ENCODE measurements around the gene SPRR1A.

The SPRR1A gene, protein sequence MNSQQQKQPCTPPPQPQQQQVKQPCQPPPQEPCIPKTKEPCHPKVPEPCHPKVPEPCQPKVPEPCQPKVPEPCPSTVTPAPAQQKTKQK

DNA sequence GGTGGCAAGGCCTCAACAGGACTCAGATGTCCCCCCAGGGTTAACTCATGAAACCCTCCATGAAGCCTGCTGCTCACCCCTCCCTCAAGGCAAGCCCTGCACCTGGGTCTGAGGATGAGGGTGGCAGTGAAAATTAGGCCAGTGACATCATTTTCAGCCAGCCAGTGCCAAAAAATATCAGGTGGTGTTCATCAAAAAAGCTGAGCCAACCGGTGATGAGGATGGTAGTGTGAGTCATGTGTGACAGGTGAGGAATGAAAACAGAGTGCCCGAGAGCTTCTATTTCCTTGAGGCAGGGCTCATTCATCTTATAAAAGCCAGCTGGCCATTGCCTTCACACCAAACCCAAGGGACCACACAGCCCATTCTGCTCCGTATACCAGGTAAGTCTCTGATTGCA, at the start of gene SPRR1A:
TSS of gene SPRR1A (plus strand) at position 339 of the 400 bp plus-strand sequence. CDS start 1,150 bp downstream, outside the sequence.
- no peak for DNase-seq (ENCODE audit: low read depth in 2 of 2)

DNA sequence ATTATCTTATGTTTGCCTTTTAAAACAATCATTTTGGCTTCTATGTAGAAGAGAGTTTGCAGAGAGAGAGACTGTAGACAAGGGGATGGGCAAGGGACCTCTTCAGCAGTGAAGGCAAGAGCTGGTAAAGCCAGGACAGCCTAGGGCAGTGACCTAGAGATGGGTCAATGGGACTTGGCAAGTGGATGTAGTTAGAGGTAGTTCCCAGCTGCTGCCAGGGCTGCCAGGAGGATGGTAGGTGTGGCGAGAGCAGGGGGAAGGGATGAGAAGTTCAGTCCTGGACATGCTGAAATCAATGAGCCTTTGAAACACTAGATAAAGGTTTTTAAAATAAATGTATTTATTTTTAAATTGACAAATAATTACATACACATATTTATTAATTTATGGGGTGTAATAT, 43.3 kb upstream of the SPRR1A start:
- DNase-seq (ENCODE audit: low read depth in 2 of 2) = no peak

DNA sequence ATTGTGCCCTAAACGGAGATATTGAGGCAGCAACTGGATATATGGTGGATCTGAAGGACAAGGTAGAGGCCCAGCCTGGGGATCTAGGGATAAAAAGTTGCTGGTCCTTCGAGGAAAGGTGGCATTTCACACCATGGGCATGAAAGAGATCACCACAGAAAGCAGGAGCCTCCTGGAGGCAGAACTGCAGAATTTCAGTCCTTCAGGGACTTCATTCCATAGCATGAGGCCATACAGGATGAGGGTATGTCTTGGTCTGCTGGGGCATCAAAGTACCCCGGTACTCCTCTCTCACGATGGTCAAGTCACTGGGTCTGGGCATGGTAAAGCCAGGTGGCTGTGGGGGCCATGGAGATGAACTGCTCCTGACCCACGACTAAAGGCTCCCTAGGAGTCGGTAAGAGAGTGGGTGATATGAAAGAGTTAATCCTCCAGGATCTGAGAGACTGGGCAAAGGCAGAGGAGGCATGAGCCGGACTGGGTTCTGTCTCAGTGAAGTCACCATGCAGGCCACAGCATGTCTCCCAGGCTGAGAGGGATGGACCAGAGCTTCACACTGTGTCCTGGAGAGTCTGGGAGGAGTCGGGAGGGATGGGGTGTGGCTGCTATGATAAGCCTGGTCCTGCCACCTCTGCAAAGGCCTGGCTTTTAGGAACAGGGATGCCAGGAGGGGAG, 42.7 kb upstream of the SPRR1A start:
- DNase-seq (ENCODE audit: low read depth in 2 of 2) = no peak

DNA sequence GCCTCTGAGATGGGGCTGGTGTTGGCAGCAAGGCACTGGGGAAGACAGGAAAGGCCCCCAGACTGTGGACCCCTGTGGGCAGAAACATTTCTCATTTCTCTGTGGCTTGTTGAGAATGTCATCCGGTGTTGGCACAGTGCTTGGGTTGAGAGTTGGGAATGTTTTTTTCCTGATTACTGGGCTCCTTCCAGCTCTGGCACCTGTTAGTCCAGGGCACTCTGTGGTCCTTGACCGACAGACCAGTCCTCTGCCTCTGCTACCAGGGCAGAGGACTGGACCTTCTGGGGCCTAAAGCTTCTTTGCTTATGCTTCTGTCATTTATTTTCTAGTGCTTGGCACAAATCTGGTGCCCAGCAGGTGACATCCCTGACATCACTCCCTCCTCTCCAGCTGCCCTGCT, 41.7 kb upstream of the SPRR1A start:
- DNase-seq (ENCODE audit: low read depth in 2 of 2) = no peak

DNA sequence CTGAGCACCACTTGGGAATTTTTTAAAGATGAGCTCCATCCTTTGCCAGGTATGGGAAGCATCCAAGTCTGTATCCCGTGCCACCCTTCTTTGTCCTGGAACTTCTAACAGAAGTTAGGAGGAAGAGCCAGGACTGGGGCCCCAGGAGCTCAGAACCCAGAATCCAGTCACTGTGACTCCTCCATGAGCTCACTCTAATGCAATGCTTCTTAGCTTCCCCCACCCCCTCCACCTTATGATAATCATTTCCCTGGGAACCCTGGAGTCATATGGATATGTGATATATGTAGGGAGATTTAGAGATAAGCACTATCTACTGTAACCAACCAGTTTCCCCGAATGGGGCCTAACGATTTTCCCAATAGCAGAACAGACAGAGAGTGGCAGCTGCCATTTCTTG, 37.6 kb upstream of the SPRR1A start:
- DNase-seq (ENCODE audit: low read depth in 2 of 2) = no peak

DNA sequence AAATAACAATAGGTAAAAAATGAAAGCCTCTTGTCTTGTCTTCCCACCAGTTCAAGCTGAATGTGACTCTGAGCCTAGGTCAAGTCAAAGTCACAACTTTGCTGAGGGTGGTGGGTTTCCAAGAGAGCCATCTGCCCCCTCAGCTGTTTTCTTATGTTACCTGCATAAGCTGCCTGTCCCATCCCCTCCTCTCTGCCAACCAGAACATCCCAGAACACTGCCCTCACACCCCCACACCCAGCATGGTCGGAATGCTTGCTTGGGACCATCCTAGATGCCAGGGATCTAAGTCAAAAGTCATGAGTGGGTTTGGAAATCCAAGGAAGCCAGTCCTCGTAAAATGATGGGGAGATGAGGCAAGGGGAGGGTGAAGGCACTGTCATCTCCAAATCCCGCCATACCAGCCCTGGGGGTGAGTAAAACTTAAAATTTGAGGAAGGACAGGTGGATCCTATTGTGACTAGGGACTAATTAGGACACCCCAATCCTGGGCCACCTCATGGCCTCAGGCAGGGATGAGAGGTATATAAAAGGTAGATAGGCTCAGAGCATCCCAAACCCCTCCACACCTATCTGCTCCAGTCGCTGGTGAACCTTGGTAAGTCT, 37.1 kb upstream of the SPRR1A start, which contains the start of gene SPRR5:
TSS of gene SPRR5 (plus strand) at position 556 of the 606 bp plus-strand sequence. CDS start 1,349 bp downstream, outside the sequence.
- DNase-seq (ENCODE audit: low read depth in 2 of 2) = no peak

DNA sequence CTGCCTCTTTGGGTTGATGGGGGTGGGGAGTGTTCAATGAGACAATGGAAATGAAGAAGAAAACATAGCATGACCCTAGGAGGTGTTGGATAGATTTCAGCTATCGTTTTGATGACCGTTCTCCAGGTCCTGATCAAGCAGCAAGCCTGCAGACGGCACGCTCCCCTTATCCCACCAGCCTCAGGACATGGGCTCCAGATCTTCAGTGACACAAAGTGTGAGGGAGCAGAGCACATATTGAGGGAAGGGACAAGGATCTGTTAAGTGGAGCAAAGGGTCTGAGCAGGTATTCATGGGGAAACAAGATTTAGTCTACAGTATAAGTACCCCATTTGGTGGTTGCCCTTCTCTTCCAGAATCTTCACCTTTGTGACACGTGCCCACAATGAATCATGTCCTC, 32.2 kb upstream of the SPRR1A start:
- no peak for DNase-seq (ENCODE audit: low read depth in 2 of 2)

DNA sequence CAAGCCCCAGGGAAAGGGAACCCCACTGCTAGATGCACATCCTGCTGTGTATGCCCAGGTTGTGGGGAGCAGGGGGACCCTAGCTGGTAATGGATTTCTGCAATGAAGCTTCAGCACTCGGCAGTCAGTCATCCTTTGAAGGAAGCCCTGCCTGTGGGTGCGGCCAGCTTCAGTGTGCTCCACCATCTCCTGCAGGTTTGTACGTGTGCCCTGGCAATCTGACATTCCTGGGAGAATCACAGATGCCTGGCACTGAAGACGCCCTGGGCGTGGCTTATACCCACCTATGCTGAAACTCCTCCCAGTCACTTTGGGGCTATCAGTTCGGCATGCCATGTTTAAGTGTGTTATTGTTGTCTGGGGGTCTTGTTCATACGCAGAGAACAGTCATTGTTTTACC, 30.1 kb upstream of the SPRR1A start:
- DNase-seq (ENCODE audit: low read depth in 2 of 2) = no peak

DNA sequence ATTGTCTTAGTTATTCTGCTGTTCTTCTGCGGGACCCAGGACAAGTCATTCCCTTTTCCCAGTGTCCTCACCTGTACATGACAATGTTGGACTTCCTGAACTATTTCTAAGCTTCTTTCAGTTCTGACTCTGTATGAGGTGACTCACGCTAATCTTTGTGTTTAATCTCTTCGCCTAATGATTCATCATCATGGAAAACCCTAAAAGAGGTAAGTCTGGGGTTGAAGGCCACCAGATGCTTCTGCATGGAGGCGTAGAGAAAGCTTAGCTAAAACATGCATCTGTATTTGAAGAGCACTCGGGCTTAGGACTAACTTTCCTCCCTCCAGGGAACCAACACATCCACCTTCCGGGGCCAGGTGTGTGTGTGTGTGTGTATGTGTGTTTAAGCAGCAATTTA, 29.4 kb upstream of the SPRR1A start:
- DNase-seq (ENCODE audit: low read depth in 2 of 2) = no peak

DNA sequence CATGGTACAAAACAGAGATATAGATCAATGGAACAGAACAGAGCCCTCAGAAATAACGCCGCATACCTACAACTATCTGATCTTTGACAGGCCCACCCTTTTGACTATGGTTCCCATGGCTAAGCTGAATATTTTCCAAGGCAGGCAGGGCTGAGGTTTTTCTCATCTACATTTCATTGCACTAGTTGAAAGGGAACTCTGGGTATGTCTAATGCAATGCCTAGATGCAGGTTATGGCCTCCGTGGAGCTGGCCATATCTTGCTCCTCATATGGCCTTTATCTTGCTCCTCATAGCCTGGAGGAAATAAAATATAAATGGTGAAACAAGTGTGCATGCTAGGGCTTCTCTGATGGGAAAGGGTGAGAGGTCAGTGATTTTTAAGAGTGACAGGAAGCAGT, 26.3 kb upstream of the SPRR1A start:
- no peak for DNase-seq (ENCODE audit: low read depth in 2 of 2)

DNA sequence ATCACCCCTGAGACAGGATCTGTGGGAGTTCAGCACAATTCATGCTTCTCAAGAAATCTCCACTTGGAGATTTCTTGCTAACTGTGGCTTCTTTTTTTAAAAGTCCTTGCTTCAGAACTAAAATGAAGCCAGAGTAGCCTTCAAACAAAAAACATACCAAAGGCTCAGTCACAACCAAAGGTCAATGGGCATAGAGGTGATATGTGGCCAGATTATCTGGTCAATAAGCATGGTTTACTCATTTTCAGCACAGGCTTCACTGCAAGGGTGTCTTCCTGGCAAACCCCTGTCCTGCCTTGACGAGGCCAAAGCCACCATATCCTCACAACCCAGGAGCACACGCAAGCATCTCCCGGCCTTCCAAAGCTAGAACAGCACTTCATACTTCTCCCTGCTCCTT, 24.6 kb upstream of the SPRR1A start:
- no peak for DNase-seq (ENCODE audit: low read depth in 2 of 2)

DNA sequence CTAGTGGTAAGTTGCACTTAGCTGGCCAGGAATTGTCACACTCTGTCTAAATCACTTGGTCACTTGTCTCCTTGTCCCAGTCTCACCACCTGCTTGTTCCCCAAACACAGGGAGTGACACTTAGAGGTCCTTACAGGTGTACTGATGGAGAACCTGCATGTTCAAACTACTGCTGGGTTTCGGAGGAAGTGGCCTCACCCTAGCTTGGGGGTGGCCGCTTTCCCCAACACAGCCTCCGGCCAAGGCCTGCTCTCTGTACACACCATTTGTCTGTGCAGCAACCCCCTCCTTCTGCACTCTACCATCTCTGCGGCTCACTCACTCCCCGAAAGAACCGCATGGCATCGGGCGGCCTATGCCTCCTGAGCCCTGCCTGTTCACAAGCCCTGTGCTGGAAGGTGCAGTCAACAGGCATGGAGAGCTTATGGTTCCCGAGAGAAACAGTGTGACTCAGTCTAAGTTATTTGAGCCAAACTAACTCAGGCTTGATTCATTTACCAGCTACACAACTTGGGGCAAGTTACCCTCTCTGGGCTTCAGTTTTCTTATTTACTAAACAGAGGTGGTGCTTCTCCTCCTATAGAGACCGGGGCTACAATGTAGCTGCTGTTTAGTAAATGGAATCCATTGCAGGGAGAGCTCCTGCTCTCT, 24.0 kb upstream of the SPRR1A start:
- DNase-seq (ENCODE audit: low read depth in 2 of 2) = no peak

DNA sequence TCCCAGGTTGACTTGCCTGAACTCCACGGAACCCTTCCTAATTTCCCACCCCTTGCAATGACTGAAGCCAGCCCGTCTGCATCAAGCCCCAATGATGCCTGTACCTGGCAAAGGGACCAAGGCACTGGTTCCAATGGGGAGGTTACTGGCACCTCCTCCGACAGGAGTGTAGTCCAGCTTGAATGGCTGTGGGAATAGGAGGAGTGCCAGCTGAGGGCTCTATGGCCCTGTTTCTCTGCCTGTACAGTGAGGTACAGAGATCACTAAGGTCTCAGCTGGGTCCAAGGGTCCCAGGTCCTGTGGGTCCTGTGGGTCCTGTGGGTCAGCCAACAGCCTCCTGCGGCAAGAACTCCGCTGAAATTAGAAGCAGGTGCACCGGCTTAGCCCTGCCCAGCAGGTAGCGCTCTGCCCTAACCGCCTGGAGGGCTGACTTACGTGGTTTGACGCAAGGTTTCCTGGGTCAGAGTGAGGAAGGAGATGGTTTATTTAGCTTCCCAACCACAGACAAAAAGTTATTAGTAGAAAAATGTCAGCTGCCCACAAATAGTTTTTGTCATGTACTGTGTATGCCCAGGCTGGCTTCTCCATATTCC, 23.3 kb upstream of the SPRR1A start:
- DNase-seq (ENCODE audit: low read depth in 2 of 2) = no peak

DNA sequence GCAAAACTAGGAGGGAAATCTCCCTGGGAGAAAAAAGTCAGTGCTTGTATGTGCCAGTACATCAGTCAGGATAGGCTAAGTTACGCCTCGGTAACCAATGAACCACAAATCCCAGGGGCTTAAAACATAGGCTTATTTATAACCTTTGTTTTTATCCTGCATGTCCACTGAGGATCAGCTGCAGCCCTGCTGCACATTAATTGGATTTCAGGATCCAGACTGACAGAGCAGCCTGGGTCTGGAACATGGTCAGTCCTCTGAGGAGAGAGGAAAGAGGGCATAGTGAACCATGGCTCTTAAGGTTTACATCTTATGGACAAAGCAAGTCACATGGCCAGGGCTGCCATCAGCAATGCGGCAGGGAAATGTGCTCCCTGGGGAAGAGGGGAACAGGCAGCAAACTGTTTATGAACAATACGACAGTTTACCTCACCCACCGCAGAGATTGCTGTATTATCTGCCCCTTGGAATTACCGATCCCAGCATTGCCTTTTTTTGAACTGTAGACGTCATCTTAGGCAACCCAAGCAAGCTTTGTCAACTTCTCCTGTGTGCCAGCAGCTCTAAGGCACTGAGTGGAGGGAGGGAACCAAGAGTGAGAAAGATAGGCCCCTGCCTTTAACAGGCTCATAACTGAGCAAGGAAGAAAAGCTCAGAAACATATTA, 22.5 kb upstream of the SPRR1A start:
- no peak for DNase-seq (ENCODE audit: low read depth in 2 of 2)

DNA sequence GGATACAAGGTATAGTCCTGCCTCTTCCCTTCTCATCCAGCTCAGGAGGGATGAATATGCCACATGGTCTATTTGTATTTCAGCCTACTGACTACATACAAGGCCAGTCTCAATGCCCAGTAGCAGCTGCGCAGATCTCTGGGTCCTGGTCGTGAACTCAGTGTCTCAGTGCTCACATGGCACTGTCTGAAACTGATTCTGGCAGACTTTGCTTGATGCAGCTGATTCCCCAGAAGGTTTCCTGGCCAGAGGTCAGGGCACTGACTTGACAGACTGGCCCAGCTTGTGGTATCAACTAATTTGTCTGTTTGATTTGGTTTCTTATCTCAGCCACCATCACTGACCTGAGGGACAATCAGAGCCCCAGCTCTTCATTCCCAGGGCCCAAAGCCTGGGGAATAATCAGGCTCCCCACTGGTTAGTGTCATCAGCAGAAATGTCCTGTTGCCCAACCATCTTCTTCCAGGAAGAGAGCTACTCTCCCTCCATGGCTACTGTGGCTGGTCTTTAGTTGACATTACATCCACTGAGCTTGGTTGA, 20.9 kb upstream of the SPRR1A start:
- DNase-seq (ENCODE audit: low read depth in 2 of 2) = no peak

DNA sequence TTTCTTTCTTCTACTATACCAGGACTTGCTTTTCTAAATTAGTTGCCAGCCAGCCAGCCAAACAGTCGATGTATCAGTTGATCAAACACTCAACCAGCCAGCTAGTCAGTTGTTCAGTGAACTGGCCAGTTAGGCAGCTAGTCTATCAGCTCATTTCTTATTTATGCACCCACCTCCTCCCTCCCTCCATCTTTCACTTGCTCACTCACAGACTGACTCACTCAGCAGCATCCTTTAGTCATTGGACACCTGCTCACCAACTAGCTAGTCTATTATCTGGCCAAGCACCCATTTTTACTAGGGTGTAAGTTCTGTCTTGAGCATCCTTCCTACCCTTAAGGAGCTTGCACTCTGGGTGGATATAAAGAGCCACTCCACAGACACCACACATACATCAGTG, 19.3 kb upstream of the SPRR1A start:
- DNase-seq (ENCODE audit: low read depth in 2 of 2) = no peak

DNA sequence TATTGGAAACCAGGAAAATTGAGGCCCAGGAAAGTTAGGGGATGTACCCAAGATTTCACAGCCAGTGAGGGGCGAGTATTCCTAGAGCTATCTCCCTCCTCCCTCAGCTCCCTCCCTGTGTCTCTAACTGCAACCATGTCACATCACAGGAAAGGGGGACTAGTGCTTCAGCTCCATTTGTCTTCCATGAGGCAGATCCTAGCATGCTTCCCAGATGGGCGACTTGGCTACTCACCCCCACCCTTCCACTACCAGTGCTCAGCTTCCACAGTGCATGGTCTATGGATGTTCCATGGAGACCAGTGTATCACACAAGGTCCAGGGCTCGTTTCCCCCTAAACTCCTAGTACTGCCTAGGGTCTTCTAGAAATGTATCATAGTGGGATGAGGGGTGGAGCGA, 18.0 kb upstream of the SPRR1A start:
- no peak for DNase-seq (ENCODE audit: low read depth in 2 of 2)

DNA sequence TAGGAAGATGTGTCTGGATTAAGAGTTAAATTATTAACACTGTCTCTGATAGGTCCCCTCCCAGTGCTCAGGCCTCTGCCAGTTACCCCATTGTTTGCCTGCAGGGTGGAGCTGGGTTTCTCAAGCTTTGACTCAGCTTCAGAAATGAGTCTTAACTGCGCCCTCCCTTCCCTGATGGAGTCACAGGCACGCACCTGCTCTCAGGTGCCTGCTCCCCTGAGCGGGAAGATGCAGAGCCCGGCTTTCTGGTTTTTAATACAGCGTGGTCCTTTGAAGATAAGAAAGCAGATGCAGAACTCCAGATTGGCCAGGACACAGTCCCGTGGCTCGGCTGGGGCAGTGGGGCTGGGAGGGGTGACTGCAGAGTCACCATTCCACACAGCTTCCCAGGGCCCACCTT, 16.7 kb upstream of the SPRR1A start:
- DNase-seq (ENCODE audit: low read depth in 2 of 2) = no peak

DNA sequence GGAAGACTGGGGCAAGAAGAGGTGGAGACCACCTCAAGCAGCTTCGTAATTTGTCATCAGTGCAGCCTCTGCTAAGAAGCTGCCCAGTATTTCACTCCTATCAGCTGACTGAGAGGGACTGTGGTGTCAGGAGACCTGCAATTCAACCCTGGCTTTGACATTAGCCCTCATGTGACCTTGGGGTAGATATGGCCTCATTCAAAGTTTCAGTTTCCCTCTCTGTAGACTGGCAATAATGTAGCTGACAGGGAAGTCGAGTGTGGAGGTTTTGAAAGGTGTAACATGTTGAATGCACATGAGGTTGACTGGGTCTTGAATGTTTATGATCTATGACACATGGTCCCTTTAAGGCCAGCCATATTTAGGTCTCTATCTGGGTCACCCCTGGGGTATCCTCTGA, 15.6 kb upstream of the SPRR1A start:
- DNase-seq (ENCODE audit: low read depth in 2 of 2) = no peak

DNA sequence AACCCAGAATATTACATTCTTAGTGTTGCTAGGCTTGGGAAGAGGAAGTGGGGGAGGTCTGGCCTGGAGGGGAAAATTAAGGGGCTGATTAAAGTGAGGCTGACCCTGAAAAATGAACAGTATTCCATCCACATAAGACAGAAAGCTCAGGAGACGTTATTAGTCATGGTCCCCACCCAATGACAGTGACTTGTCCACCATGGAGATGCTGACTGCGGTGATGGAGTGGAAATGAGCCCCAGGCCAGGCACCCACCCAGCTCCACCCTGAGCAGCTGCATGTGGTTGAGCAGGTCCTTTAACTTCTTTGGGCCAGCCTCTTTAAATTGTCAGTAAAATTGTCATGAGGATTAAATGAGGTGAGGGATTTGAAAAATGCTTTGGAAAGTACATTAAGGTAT, 14.8 kb upstream of the SPRR1A start:
- no peak for DNase-seq (ENCODE audit: low read depth in 2 of 2)

DNA sequence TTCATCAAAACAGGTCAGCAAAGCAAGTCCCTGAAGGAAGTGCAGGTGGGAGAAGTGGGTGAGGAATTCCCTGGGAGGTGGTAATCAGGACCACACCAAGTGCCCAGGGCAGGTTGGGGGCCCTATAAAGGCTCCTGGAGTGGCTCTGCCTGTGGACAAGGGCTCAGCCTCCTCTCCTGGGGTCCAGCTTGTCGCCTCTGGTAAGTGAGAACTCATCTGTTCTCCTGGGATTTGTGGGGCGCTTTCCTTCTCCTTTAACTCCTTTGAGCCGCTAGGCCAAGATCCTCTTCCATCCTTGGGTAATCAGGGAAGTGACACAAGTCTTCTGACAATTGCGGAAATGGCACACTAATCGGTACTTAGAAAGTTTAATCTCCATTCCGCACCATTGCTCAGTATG, 13.4 kb upstream of the SPRR1A start, which contains the start of gene SPRR4:
TSS of gene SPRR4 (plus strand) at position 154 of the 400 bp plus-strand sequence. CDS start 1,243 bp downstream, outside the sequence.
- no peak for DNase-seq (ENCODE audit: low read depth in 2 of 2)
